IMR-90 (cell line): ENCODE measurements around the gene MED13. TPM values are rescaled to one million over a fixed set of nuclear protein-coding genes. Genes with fewer than 3 reads are reported as not detected.
"Not testable (repeated sequence)": the region's sequence is repeated elsewhere in the genome, so short reads cannot be mapped to it uniquely, and the experiment has no call there.

Experiments used
- ATAC-seq: fragments of 200-7000 bp; cut with Tn5 transposase; 2 replicates; pipeline ENCODE4 v1.9.1; 2020; ENCODE audit warnings: low read depth, mild to moderate bottlenecking, moderate library complexity
- BruUV-seq: library from RNA; stranded (reverse); fragments of 400-500 nt; replicated peaks from 2 replicates; lab custom pipeline; 2021; lab: Mats Ljungman, UMichigan
- CTCF ChIA-PET: fragments of 300-600 bp; formaldehyde crosslinking; extraction: SDS; loops from one replicate; lab custom pipeline; 2021; ENCODE audit warnings: antibody characterized with exemption; lab: Yijun Ruan, JAX
- POLR2A ChIA-PET: fragments of 300-600 bp; sonication (Branson Sonifier 250); formaldehyde crosslinking; loops from one replicate; lab custom pipeline; 2022; ENCODE audit warnings: antibody characterized with exemption; ENCODE audit not compliant: unreplicated experiment; lab: Charles Lee
- DNase-seq: peaks from one replicate; pipeline ENCODE4 v3.0.0; 2013
- H2AFZ ChIP-seq: replicated peaks from 2 replicates; pipeline ENCODE3; 2013; ENCODE audit warnings: low read length, mild to moderate bottlenecking; ENCODE audit not compliant: poor library complexity
- H2AK5ac ChIP-seq: 2 replicates; pipeline ENCODE4 v1.6.1; 2013; ENCODE audit warnings: low read depth, low read length, inconsistent platforms
- H2AK9ac ChIP-seq: replicated peaks from 2 replicates; pipeline ENCODE3; 2013; ENCODE audit warnings: mild to moderate bottlenecking, low read depth, low read length, moderate library complexity; ENCODE audit not compliant: poor library complexity
- H2BK120ac ChIP-seq: 2 replicates; pipeline ENCODE4 v1.6.1; 2013; ENCODE audit warnings: low read depth, low read length, inconsistent platforms
- H2BK15ac ChIP-seq: 3 replicates; pipeline ENCODE4 v1.6.1; 2013; ENCODE audit warnings: low read depth, low read length, inconsistent platforms
- H2BK20ac ChIP-seq: 2 replicates; pipeline ENCODE4 v1.6.1; 2013; ENCODE audit warnings: low read depth, mild to moderate bottlenecking, inconsistent platforms, low read length, moderate library complexity
- H2BK5ac ChIP-seq: 2 replicates; pipeline ENCODE4 v1.6.1; 2013; ENCODE audit warnings: mild to moderate bottlenecking, low read depth, low read length, inconsistent platforms; ENCODE audit not compliant: poor library complexity, severe bottlenecking
- H3K14ac ChIP-seq: replicated peaks from 2 replicates; pipeline ENCODE4 v1.6.1; 2013; ENCODE audit warnings: low read depth, low read length, inconsistent platforms
- H3K18ac ChIP-seq: 2 replicates; pipeline ENCODE4 v1.6.1; 2013; ENCODE audit warnings: low read depth, low read length, control low read depth
- H3K23ac ChIP-seq: 2 replicates; pipeline ENCODE4 v1.6.1; 2013; ENCODE audit warnings: low read depth, low read length, inconsistent platforms
- H3K27ac ChIP-seq: 2 replicates; pipeline ENCODE4 v1.5.1; 2013; ENCODE audit warnings: mild to moderate bottlenecking, control low read depth, low read length; ENCODE audit not compliant: insufficient read depth
- H3K27me3 ChIP-seq: 2 replicates; pipeline ENCODE4 v1.6.1; 2013; ENCODE audit warnings: low read length; ENCODE audit not compliant: control insufficient read depth, insufficient read depth
- H3K36me3 ChIP-seq: 2 replicates; pipeline ENCODE4 v1.6.1; 2013; ENCODE audit warnings: low read length, mixed read lengths; ENCODE audit not compliant: control insufficient read depth, insufficient read depth
- H3K4ac ChIP-seq: 2 replicates; pipeline ENCODE4 v1.6.1; 2013; ENCODE audit warnings: low read depth, low read length, inconsistent platforms
- H3K4me1 ChIP-seq: 2 replicates; pipeline ENCODE4 v1.6.1; 2013; ENCODE audit warnings: low read length, mixed read lengths; ENCODE audit not compliant: control insufficient read depth, insufficient read depth
- H3K4me2 ChIP-seq: 2 replicates; pipeline ENCODE4 v1.6.1; 2013; ENCODE audit warnings: low read depth, mild to moderate bottlenecking, control low read depth, low read length, moderate library complexity
- H3K4me3 ChIP-seq: 2 replicates; pipeline ENCODE4 v1.5.1; 2013; ENCODE audit warnings: low read depth, mild to moderate bottlenecking, control low read depth, low read length, moderate library complexity; ENCODE audit not compliant: insufficient read depth
- H3K56ac ChIP-seq: 2 replicates; pipeline ENCODE4 v1.6.1; 2013; ENCODE audit warnings: low read length, inconsistent platforms; ENCODE audit not compliant: insufficient read depth; ENCODE audit errors: extremely low read depth
- H3K79me1 ChIP-seq, 2 experiments: 2 replicates each; pipeline ENCODE4 v1.6.1; 2013; ENCODE audit warnings: low read length in 2 of 2, inconsistent platforms in 1 of 2, low read depth in 1 of 2
- H3K9ac ChIP-seq: 2 replicates; pipeline ENCODE4 v1.6.1; 2013; ENCODE audit warnings: low read depth, low read length, control low read depth
- H3K9me1 ChIP-seq: 2 replicates; pipeline ENCODE4 v1.6.1; 2013; ENCODE audit warnings: low read length, inconsistent platforms; ENCODE audit not compliant: insufficient read depth
- H3K9me3 ChIP-seq: 2 replicates; pipeline ENCODE4 v1.6.1; 2013; ENCODE audit warnings: low read length; ENCODE audit not compliant: control insufficient read depth, insufficient read depth
- H4K20me1 ChIP-seq: 2 replicates; pipeline ENCODE4 v1.6.1; 2013; ENCODE audit warnings: low read length, inconsistent platforms; ENCODE audit not compliant: insufficient read depth
- H4K5ac ChIP-seq: 2 replicates; pipeline ENCODE4 v1.6.1; 2013; ENCODE audit warnings: mild to moderate bottlenecking, low read depth, low read length, control low read depth
- H4K8ac ChIP-seq, 2 experiments: 2 replicates each; pipeline ENCODE4 v1.6.1; 2013; ENCODE audit warnings: low read depth in 2 of 2, low read length in 2 of 2, control low read depth in 1 of 2, inconsistent platforms in 1 of 2
- H4K91ac ChIP-seq: 2 replicates; pipeline ENCODE4 v1.6.1; 2013; ENCODE audit warnings: low read depth, low read length, inconsistent platforms; ENCODE audit not compliant: insufficient read depth
- BHLHE40 ChIP-seq: fragments of 150-350 bp; IDR thresholded peaks from 2 replicates; pipeline ENCODE4 v1.6.1; 2016; ENCODE audit warnings: mild to moderate bottlenecking, low read depth, low read length
- CEBPB ChIP-seq: IDR thresholded peaks from 2 replicates; pipeline ENCODE4 v1.6.1; 2012; ENCODE audit warnings: low read depth, low read length, improper control_type of control experiment
- SMC3 ChIP-seq: fragments of 150-350 bp; IDR thresholded peaks from 2 replicates; pipeline ENCODE4 v1.6.1; 2016; ENCODE audit warnings: low read depth, mild to moderate bottlenecking, antibody characterized with exemption, low read length, moderate library complexity
- WGBS, 2 experiments: methylation state at CpG; one replicate each; pipeline versions ENCODE4 v1.1.5 to v1.1.7; 2013; ENCODE audit warnings: missing lambda C conversion rate in 2 of 2; ENCODE audit not compliant: insufficient read length in 1 of 2; ENCODE audit errors: extremely low coverage in 2 of 2; 5-methylcytosine and 5-hydroxymethylcytosine counted together
- dilution Hi-C: fragments of 300-500 bp; cut with HindIII; formaldehyde crosslinking; loops from one replicate; pipeline ENCODE4 v1.14.3; 2018; ENCODE audit warnings: low sequenced_read_pairs; ENCODE audit not compliant: unreplicated experiment
- in situ Hi-C: fragments of 300-500 bp; cut with MboI; formaldehyde crosslinking; loops from 3 replicates; pipeline ENCODE4 v1.14.3; 2019; ENCODE audit warnings: low sequenced_read_pairs, inconsistent platforms, mixed read lengths
- intact Hi-C: fragments of 100-400 bp; cut with micrococcal nuclease; formaldehyde crosslinking; loops from 2 replicates; pipeline ENCODE4 v1.10.0; 2022
- polyA plus RNA-seq, 3 experiments: library from polyadenylated mRNA; depleted of rRNA; stranded (reverse); fragments of >200 nt; gene quantifications; 2 replicates each; pipeline ENCODE4 v1.2.3, GENCODE V29; 2012; ENCODE audit warnings: low replicate concordance in 1 of 3
- total RNA-seq: library from RNA; depleted of rRNA; stranded (reverse); fragments of >200 nt; gene quantifications from 2 replicates; pipeline ENCODE4 v1.2.3, GENCODE V29; 2012
- TF ChIP-seq, protein P1 (sequence below): fragments of 150-350 bp; IDR thresholded peaks from 2 replicates; pipeline ENCODE4 v1.6.1; 2017; ENCODE audit warnings: mild to moderate bottlenecking, antibody characterized with exemption, low read length, low read depth

MED13 gene
- total and polyA plus RNA-seq, 2 of the 4 experiments (the other 2 are of a cell fraction) = 9.7 to 67.2 TPM

DNA sequence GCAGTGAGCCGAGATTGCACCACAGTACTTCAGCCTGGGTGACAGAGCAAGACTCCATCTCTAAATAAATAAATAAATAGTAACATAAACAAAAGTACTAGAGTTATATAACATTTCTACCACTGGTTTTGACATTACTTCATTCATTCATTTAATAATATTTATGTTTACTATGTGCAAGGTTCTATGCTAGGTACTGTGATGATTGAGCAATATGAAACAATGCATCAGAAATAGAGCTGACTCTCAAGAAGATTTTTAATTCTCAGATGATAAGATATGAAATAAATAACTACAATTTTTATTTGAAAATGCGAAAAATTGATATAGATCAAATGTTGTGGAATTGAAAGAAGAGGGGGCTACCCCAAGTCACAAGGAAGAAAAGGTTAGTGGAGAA is 8.9 kb upstream of the MED13 start:
- Histone ChIP-seq H3K27ac (no peak overlapping the region), H2BK15ac (no peak overlapping the region), H3K9me3 (no peaks in the 10 kb centered on the region), H3K4me1 (peaks cover 2% of the 10 kb centered on the region; the same call in 1 of the 2 replicates), H3K4ac (no peak overlapping the region), H3K9ac (no peak overlapping the region), H2BK20ac (no peak overlapping the region), H2AFZ (no peak overlapping the region), H3K23ac (no peak overlapping the region), H2BK5ac (no peak overlapping the region), H2BK120ac (no peak overlapping the region), H3K18ac (no peak overlapping the region), H4K91ac (no peak overlapping the region), H3K9me1 (no peaks in the 10 kb centered on the region), H3K4me2 (no peak overlapping the region), H3K36me3 (no peaks in the 10 kb centered on the region), H4K8ac (no peak overlapping the region), H4K5ac (no peak overlapping the region), H2AK9ac (no peak overlapping the region), H3K27me3 (peaks cover 12% of the 10 kb centered on the region), H3K4me3 (no peak overlapping the region), H3K79me1 (no peaks in the 10 kb centered on the region), H2AK5ac (no peak overlapping the region), H3K56ac (no peak overlapping the region), H4K20me1 (no peaks in the 10 kb centered on the region), H3K14ac (no peak overlapping the region)
- TF ChIP-seq CEBPB (peak; percentile 38; the same call in 1 of the 2 replicates), SMC3 (no peak), BHLHE40 (no peak)
- TF ChIP-seq, protein P1, sequence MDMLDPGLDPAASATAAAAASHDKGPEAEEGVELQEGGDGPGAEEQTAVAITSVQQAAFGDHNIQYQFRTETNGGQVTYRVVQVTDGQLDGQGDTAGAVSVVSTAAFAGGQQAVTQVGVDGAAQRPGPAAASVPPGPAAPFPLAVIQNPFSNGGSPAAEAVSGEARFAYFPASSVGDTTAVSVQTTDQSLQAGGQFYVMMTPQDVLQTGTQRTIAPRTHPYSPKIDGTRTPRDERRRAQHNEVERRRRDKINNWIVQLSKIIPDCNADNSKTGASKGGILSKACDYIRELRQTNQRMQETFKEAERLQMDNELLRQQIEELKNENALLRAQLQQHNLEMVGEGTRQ = no peak
- dilution Hi-C loops (no loop called here), in situ Hi-C loops (loop anchor here (25.0 kb wide), 1 partner anchor 437 kb away; no protein-coding TSS in a partner anchor), intact Hi-C loops (no loop called here)
- DNase-seq (no peak), ATAC-seq (no peak)
- 100% methylated on average over 1 of the region's 2 CpGs; no CpG with 5 or more reads in 1 of the 2 experiments for WGBS, 2 experiments
- ChIA-PET POLR2A (no interaction called here), CTCF (interaction anchor here (0.6 kb wide), 1 partner anchor 20 kb away, joined by 4 read pairs; no protein-coding TSS in a partner anchor)
- BruUV-seq = no TSS peak

DNA sequence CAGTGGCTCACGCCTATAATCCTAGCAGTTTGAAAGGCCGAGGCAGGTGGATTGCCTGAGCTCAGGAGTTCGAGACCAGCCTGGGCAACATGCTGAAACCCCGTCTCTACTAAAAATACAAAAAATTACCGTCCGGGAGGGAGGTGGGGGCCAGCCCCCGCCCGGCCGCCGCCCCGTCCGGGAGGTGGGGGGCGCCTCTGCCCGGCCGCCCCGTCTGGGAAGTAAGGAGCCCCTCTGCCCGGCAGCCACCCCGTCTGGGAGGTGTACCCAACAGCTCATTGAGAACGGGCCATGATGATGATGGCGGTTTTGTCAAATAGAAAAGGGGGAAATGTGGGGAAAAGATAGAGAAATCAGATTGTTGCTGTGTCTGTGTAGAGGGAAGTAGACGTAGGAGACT is 7.8 kb upstream of the MED13 start:
- WGBS, 2 experiments = 93% methylated on average over 3 of the region's 21 CpGs; no CpG with 5 or more reads in 1 of the 2 experiments
- POLR2A ChIA-PET, ATAC-seq: not testable (repeated sequence)

More for the DNA sequence above, 7.8 kb upstream of the MED13 start:
- dilution Hi-C loops, H3K9ac ChIP-seq, BruUV-seq, H3K9me1 ChIP-seq, H3K79me1 ChIP-seq, H2AK5ac ChIP-seq, H3K4me2 ChIP-seq, H2AK9ac ChIP-seq, DNase-seq, H4K91ac ChIP-seq, H3K27ac ChIP-seq, CTCF ChIA-PET, H2BK120ac ChIP-seq, H2BK20ac ChIP-seq, H2AFZ ChIP-seq, H3K4me1 ChIP-seq, H4K5ac ChIP-seq, H3K56ac ChIP-seq, H3K27me3 ChIP-seq, H2BK5ac ChIP-seq, H2BK15ac ChIP-seq, intact Hi-C loops, H3K18ac ChIP-seq, H3K36me3 ChIP-seq, H3K23ac ChIP-seq, H3K9me3 ChIP-seq, H3K14ac ChIP-seq, H4K20me1 ChIP-seq, H4K8ac ChIP-seq, H3K4me3 ChIP-seq, H3K4ac ChIP-seq: not testable (repeated sequence)
- in situ Hi-C loops = loop anchor here (25.0 kb wide), 1 partner anchor 436 kb away; no protein-coding TSS in a partner anchor
